ENCODE results near the gene FBXL7.

FBXL7 gene

DNA sequence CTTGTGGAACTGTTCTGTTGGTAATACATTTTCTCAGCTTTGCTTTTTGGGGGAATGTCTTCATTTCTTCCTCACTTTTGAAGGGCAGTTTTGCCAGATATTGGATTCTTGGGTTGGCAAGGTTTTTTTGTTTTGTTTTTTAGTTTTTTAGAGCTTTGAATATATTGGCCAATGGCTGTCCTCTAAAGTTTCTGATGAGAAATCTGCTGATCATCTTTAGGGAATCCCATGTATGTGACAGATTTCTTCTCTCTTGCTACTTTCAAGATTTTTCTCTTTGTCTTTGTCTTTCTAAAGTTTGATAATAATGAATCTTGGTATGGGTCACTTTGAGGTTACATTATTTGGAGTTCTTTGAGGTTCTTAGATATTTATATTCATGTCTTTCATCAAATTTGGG, 227.4 kb downstream of the FBXL7 start:
- DNase-seq, result no peak

DNA sequence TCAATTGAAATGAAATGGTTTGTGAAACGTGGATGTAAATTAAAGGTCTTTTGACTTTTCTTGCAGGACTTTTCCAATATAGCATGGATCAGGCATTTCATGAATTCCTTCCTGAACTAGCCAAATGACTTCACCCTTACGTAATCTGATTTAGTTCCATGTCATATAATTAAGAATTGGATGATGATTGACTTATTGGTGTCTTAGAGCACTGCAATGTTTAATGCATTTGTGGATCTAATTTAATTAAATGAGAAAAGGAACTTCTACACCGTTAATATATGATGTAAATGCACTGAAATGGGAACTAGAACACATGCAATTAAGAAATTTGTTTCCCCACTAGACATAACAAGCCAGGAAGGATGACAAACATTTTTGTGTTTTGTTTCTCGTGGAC, 228.8 kb downstream of the FBXL7 start:
- DNase-seq, result no peak

- DNase-seq, result no peak
Measured at GRCh38 chr5:15731699-15732098, 231.7 kb downstream of the FBXL7 start.

DNA sequence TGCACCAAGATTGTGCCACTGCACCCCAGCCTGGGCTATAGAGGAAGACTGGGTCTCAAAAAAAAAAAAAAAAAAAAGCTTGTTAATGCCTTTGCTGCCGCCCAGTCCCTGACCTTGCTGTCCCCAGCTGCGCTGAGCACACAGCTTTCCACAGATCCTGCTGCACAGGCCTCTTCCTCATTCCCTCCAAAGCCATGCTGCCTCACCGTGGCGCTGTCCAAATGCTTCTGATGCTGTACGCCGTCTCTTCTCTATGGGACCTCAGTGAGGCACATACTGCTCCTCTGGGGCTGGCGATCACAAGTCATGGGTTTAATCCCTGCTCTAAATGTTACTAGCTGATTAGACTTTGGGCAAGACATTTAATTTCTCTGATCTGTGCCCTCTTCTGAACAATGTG, 234.1 kb downstream of the FBXL7 start:
- no peak for DNase-seq

GRCh38 chr5:15737036-15737821, 237.2 kb downstream of the FBXL7 start:
- no peak for DNase-seq

DNA sequence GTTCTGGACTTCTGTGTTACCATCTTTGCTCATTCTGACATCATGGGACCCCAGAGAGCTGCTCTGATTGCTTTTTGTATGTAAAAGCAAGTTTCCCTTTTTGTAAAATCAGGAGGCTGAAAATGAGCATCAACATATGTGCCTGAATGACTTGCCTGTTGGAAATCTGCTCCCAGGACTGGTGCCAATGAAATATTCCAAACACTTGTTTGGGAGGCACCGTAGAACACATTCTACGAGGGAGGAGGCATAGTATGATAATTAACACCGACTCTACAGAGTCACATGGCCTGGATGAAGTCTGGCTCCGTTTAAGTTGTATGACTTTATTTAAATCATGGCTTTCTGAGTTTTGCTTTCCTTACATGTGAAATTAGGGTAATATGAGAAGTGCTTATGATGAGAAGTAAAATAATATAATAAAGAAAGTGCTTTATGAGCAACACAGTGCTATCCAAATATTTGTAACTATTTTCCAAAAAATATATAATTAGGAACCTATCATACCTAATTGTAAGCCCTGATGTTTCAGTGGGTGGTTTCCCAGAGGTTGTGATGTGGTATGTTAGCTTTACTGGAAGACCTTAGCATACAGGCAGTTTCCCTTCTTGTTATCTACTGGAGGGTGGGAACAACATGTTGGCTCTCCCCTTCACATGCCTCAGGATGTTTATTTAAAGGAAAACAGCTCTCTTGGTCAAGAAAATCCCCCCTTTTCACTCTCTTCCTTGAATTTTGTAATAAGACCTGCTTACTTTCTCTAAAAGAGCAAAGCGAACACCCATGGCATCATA, 238.1 kb downstream of the FBXL7 start:
- no peak for DNase-seq

DNA sequence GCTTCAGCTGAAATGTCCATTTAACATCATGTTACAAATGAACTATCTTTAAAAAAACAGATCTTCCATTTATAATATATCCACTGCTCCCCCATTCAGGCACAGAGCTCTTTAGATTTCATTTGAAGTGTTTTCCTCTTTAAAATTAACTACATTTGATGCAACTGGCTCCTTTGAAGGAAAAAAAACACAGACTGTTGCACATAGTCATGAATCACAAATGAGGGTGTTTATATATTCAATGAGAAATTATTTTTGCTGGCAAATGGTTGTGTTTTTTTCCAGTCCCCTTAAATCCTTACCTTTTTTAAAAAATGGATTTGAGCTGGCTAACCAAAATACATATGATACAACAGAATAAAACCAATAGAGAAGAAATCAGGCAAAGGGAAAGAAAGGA, 240.4 kb downstream of the FBXL7 start:
- no peak for DNase-seq

GRCh38 chr5:15741591-15741990, 241.6 kb downstream of the FBXL7 start:
- no peak for DNase-seq

GRCh38 chr5:15746833-15747232, 246.9 kb downstream of the FBXL7 start:
- no peak for DNase-seq

DNA sequence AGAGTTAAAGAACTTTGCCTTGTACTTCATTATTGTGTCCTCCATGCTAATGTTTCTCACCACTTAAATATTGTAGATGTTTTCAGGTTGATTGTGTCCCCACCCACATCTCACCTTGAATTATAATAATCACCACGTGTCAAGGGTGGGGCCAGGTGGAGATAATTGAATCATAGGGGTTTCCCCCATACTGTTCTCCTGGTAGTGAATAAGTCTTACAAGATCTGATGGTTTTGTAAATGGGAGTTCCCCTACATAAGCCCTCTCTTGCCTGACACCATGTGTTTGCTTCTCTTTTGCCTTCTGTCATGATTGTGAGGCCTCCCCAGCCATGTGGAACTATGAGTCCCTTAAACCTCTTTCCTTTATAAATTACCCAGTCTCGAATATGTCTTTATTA, 248.3 kb downstream of the FBXL7 start:
- no peak for DNase-seq

DNA sequence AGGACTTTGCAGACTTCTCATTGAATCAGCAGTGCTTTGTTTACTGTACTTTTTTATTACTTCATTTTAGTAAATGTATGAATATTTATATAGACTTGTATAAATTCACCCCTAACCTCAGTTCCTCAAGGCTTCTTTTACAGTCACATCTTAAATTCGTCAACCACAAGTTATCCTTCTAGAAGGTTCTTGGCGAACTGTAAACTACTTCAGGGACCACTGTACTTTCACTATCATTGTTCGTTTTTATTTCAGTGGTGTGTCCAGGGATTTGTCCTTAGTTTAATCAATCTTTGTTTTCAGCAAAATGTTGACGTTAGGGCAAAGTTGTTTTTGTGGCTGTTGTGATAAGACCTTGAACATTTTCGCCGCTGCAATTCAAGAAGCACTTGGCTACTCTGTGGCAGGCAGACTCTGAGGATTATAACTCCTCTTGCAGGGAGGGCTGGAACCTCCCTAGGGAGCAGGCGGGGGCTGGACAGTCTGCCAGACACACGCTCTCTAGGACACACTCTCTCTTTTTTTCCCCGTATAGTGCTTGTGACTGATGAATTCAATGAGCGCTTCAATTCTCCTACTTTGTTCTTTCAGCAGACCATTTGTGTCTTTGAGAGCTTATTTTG, 252.8 kb downstream of the FBXL7 start:
- DNase-seq, result no peak

GRCh38 chr5:15753752-15754151, 253.8 kb downstream of the FBXL7 start:
- no peak for DNase-seq

DNA sequence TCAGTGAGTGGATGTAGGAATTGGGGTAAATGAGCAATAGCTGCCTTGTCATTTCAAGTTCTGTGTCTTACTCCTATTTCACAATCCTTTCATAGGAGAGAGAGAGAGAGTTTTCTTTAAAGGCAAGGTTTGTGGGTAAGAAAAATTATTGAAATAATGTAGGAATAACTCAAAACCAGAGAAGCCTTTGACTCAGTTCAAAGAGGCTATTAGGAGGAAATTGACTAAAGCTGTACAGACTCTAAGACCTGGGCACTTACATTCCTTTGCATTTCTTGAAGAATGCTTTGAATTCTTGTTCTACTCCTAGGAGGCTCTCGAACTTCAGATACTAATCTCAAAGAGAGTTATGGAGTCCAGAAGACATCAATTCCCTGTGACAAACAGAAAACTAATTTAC, 257.1 kb downstream of the FBXL7 start:
- DNase-seq, result no peak

GRCh38 chr5:15757619-15758018, 257.6 kb downstream of the FBXL7 start:
- DNase-seq, result no peak

DNA sequence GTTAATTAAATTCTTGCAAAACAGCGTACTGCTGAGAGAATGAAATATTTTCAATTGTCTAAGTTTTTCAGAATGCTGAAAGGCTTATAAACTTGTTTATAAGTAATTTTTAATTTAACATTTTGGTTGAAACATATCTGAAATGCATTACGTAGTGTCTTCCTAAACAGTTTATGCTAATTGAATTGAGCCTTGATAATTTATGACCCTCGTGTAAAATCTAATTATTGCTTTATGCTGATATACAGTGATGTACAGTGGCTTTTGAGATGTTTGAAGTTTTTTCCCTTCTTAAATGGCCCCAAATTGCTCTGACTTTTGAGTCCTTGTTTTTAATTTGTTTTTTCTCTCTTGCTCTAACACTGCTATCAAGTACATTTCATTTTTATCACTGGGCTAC, 262.7 kb downstream of the FBXL7 start:
- no peak for DNase-seq

DNA sequence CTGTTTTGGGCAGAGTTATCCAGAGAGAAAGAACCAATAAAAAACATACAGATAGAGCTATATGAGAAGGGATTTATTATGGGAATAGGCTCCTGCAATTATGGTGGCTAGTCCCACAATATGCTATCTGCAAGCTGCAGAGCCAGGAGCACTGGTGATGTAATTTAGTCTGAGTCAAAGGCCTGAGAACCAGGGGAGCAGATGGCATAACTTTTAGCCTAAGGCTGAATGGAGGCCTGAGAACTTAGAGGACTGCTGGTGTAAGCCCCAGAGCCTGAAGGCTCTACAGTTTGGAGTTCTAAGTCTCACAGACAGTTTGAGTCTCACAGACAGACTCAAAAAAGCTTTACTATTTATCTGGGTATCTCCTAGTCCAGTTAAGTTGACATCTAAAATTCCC, 263.8 kb downstream of the FBXL7 start:
- no peak for DNase-seq

GRCh38 chr5:15768936-15769335, 269.0 kb downstream of the FBXL7 start:
- no peak for DNase-seq

DNA sequence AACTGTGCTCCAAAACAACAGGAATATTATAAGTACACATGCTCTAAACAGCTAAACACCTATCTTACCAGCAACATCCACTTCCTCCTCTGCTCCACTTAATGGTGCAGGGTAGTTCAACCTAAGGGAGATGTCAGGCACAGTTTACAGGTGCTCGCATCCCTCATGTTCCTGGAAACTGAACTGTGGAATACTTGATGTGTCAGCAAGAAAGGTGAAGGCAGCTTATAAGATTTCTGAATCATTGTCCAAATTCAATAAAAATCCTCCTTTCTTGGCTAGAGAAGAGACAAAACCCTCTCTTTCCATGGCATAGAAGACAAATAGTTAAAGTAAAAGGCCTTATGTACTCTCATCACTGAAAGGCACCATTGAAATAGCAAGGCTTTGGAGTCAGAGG, 272.2 kb downstream of the FBXL7 start:
- DNase-seq, result no peak

- DNase-seq, result no peak
Measured at GRCh38 chr5:15774632-15775031, 274.7 kb downstream of the FBXL7 start.

- no peak for DNase-seq
Measured at GRCh38 chr5:15776346-15776745, 276.4 kb downstream of the FBXL7 start.

DNA sequence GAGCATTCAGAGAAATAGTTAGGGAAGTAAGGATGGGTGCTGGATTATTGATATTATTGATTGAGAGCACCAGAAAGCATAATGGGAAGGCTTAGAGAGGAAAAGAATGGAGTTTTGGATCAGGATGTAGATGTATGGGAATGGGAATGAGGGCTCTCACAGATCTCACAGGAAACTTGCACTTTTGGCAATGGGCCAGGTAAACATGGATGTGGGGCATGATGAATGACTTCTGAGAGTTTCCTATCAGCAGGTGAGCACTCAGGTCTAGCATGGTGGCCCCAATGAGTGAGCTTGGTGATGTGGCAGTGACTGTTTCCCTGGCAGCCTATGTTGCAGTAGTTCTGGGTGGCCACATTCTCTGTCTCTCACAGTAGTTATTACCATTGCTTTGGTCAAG, 283.8 kb downstream of the FBXL7 start:
- no peak for DNase-seq

GRCh38 chr5:15785531-15785981, 285.6 kb downstream of the FBXL7 start:
- no peak for DNase-seq

GRCh38 chr5:15786326-15786725, 286.3 kb downstream of the FBXL7 start:
- no peak for DNase-seq

DNA sequence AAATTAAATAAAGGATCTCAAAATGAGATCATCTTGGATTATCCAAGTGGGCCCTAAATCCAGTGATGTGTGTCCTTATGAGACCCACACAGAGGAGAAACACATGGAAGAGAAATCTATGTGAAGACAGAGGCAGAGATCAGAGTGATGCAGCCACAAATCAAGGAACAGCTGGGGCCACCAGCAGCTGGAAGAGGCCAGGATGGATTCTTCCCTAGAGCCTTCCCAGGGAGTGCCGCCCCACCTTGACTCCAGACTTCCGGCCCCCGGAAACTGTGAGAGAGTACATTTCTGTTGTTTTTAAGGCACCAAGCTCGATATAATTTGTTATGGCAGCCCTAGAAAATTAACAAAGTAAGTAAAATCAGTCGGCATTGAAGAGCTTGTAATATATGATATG, 286.9 kb downstream of the FBXL7 start:
- no peak for DNase-seq

Data from inflammatory macrophage treated with lipopolysaccharide for 1 hour (primary cell).